HEK293 (cell line): ENCODE measurements around the gene LPCAT4.

Experiments
- BCL11A ChIP-seq: fragments of 450-650 bp; formaldehyde crosslinking; IDR thresholded peaks from 2 replicates; pipeline ENCODE4 v1.5.1; 2016; ENCODE audit warnings: low read depth, missing biosample characterization, missing genetic modification characterization
- BCL11B ChIP-seq: fragments of 450-650 bp; formaldehyde crosslinking; IDR thresholded peaks from 2 replicates; pipeline ENCODE4 v1.5.1; 2016; ENCODE audit warnings: low read depth, missing biosample characterization, missing genetic modification characterization
- GLIS1 ChIP-seq: fragments of 450-650 bp; formaldehyde crosslinking; IDR thresholded peaks from 2 replicates; pipeline ENCODE4 v1.5.1; 2016; ENCODE audit warnings: missing biosample characterization, missing genetic modification characterization
- KLF1 ChIP-seq: fragments of 450-650 bp; formaldehyde crosslinking; IDR thresholded peaks from 2 replicates; pipeline ENCODE4 v1.5.1; 2016; ENCODE audit warnings: missing biosample characterization, missing genetic modification characterization
- KLF7 ChIP-seq: fragments of 450-650 bp; formaldehyde crosslinking; IDR thresholded peaks from 2 replicates; pipeline ENCODE4 v1.5.1; 2016; ENCODE audit warnings: missing biosample characterization, missing genetic modification characterization, borderline replicate concordance
- SCRT1 ChIP-seq: fragments of 450-650 bp; formaldehyde crosslinking; IDR thresholded peaks from 2 replicates; pipeline ENCODE4 v1.5.1; 2016; ENCODE audit warnings: missing biosample characterization, missing genetic modification characterization, borderline replicate concordance
- TRIM28 ChIP-seq: IDR thresholded peaks from 2 replicates; pipeline ENCODE4 v1.6.1; 2011; ENCODE audit warnings: low read length, control low read depth, borderline replicate concordance
- ZBTB48 ChIP-seq: fragments of 450-650 bp; formaldehyde crosslinking; IDR thresholded peaks from 2 replicates; pipeline ENCODE4 v1.5.1; 2016; ENCODE audit warnings: missing biosample characterization, missing genetic modification characterization
- ZBTB7A ChIP-seq: fragments of 450-650 bp; formaldehyde crosslinking; IDR thresholded peaks from 2 replicates; pipeline ENCODE4 v1.5.1; 2016; ENCODE audit warnings: low read depth, missing biosample characterization, missing genetic modification characterization
- ZNF155 ChIP-seq: fragments of 450-650 bp; formaldehyde crosslinking; IDR thresholded peaks from 2 replicates; pipeline ENCODE4 v1.5.1; 2016; ENCODE audit warnings: missing biosample characterization, missing genetic modification characterization
- ZNF223 ChIP-seq: fragments of 450-650 bp; formaldehyde crosslinking; IDR thresholded peaks from 2 replicates; pipeline ENCODE4 v1.5.1; 2016; ENCODE audit warnings: missing biosample characterization, missing genetic modification characterization
- ZNF335 ChIP-seq: fragments of 450-650 bp; formaldehyde crosslinking; conservative IDR thresholded peaks from 2 replicates; pipeline ENCODE4 v1.5.1; 2016; ENCODE audit warnings: missing biosample characterization, missing genetic modification characterization
- ZNF366 ChIP-seq: fragments of 450-650 bp; formaldehyde crosslinking; conservative IDR thresholded peaks from 2 replicates; pipeline ENCODE4 v1.5.1; 2016; ENCODE audit warnings: missing biosample characterization, missing genetic modification characterization
- ZNF426 ChIP-seq: fragments of 450-650 bp; formaldehyde crosslinking; IDR thresholded peaks from 2 replicates; pipeline ENCODE4 v1.5.1; 2017; ENCODE audit warnings: missing biosample characterization, missing genetic modification characterization, mild to moderate bottlenecking, inconsistent platforms, moderate library complexity
- ZNF433 ChIP-seq: fragments of 450-650 bp; formaldehyde crosslinking; IDR thresholded peaks from 2 replicates; pipeline ENCODE4 v1.5.1; 2016; ENCODE audit warnings: missing biosample characterization, missing genetic modification characterization, low read depth
- ZNF596 ChIP-seq: fragments of 450-650 bp; IDR thresholded peaks from 2 replicates; pipeline ENCODE4 v1.5.0; 2018; ENCODE audit warnings: missing biosample characterization, mild to moderate bottlenecking, missing genetic modification characterization, moderate library complexity
- ZNF610 ChIP-seq: fragments of 450-650 bp; formaldehyde crosslinking; IDR thresholded peaks from 2 replicates; pipeline ENCODE4 v1.5.1; 2016; ENCODE audit warnings: missing biosample characterization, missing genetic modification characterization, borderline replicate concordance
- ZNF677 ChIP-seq: fragments of 450-650 bp; IDR thresholded peaks from 2 replicates; pipeline ENCODE4 v1.5.0; 2018; ENCODE audit warnings: missing biosample characterization, mild to moderate bottlenecking, missing genetic modification characterization, moderate library complexity
- ZNF704 ChIP-seq: fragments of 450-650 bp; formaldehyde crosslinking; IDR thresholded peaks from 2 replicates; pipeline ENCODE4 v1.5.1; 2016; ENCODE audit warnings: missing biosample characterization, missing genetic modification characterization
- ZNF707 ChIP-seq: fragments of 450-650 bp; formaldehyde crosslinking; IDR thresholded peaks from 2 replicates; pipeline ENCODE4 v1.5.1; 2016; ENCODE audit warnings: missing biosample characterization, missing genetic modification characterization
- ZNF785 ChIP-seq: fragments of 450-650 bp; formaldehyde crosslinking; IDR thresholded peaks from 2 replicates; pipeline ENCODE4 v1.5.1; 2016; ENCODE audit warnings: missing biosample characterization, missing genetic modification characterization
- TF ChIP-seq, protein P1 (sequence below): fragments of 450-650 bp; formaldehyde crosslinking; IDR thresholded peaks from 2 replicates; pipeline ENCODE4 v1.5.1; 2017; ENCODE audit warnings: missing biosample characterization, missing genetic modification characterization
- TF ChIP-seq, protein P2 (sequence below): fragments of 450-650 bp; formaldehyde crosslinking; IDR thresholded peaks from 2 replicates; pipeline ENCODE4 v1.5.1; 2016; ENCODE audit warnings: missing biosample characterization, missing genetic modification characterization, borderline replicate concordance
- TF ChIP-seq, protein P3 (sequence below): fragments of 450-650 bp; formaldehyde crosslinking; IDR thresholded peaks from 2 replicates; pipeline ENCODE4 v1.5.1; 2016; ENCODE audit warnings: missing biosample characterization, missing genetic modification characterization, low read depth
- TF ChIP-seq, protein P4 (sequence below): fragments of 450-650 bp; formaldehyde crosslinking; IDR thresholded peaks from 2 replicates; pipeline ENCODE4 v1.5.1; 2016; ENCODE audit warnings: missing biosample characterization, missing genetic modification characterization

LPCAT4 gene

GRCh38 chr15:34366271-34367065 lies 528 bp downstream of the LPCAT4 start (continued):
- TF ChIP-seq, protein P1, sequence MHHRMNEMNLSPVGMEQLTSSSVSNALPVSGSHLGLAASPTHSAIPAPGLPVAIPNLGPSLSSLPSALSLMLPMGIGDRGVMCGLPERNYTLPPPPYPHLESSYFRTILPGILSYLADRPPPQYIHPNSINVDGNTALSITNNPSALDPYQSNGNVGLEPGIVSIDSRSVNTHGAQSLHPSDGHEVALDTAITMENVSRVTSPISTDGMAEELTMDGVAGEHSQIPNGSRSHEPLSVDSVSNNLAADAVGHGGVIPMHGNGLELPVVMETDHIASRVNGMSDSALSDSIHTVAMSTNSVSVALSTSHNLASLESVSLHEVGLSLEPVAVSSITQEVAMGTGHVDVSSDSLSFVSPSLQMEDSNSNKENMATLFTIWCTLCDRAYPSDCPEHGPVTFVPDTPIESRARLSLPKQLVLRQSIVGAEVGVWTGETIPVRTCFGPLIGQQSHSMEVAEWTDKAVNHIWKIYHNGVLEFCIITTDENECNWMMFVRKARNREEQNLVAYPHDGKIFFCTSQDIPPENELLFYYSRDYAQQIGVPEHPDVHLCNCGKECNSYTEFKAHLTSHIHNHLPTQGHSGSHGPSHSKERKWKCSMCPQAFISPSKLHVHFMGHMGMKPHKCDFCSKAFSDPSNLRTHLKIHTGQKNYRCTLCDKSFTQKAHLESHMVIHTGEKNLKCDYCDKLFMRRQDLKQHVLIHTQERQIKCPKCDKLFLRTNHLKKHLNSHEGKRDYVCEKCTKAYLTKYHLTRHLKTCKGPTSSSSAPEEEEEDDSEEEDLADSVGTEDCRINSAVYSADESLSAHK (tag by site-specific recombination), result no peak
- TF ChIP-seq SCRT1 (tag by site-specific recombination) (no peak), ZBTB48 (tag by site-specific recombination) (no peak; the same call in 1 of the 2 replicates), ZNF704 (no peak), BCL11A (tag by site-specific recombination) (no peak), KLF7 (tag by site-specific recombination) (no peak), ZBTB7A (tag by site-specific recombination) (no peak), GLIS1 (tag by site-specific recombination) (peak; percentile 91), ZNF596 (tag by site-specific recombination) (no peak), ZNF677 (tag by site-specific recombination) (no peak), KLF1 (tag by site-specific recombination) (peak; percentile 46; the same call in 1 of the 2 replicates), BCL11B (tag by site-specific recombination) (no peak), ZNF335 (tag by site-specific recombination) (no peak; the same call in none of the 2 replicates), ZNF610 (tag by site-specific recombination) (no peak), ZNF366 (tag by site-specific recombination) (no peak), ZNF426 (tag by site-specific recombination) (no peak), ZNF785 (tag by site-specific recombination) (no peak), ZNF155 (tag by site-specific recombination) (no peak), TRIM28 (no peak), ZNF433 (tag by site-specific recombination) (no peak), ZNF707 (tag by site-specific recombination) (no peak), ZNF223 (tag by site-specific recombination) (no peak)
- TF ChIP-seq, protein P2, sequence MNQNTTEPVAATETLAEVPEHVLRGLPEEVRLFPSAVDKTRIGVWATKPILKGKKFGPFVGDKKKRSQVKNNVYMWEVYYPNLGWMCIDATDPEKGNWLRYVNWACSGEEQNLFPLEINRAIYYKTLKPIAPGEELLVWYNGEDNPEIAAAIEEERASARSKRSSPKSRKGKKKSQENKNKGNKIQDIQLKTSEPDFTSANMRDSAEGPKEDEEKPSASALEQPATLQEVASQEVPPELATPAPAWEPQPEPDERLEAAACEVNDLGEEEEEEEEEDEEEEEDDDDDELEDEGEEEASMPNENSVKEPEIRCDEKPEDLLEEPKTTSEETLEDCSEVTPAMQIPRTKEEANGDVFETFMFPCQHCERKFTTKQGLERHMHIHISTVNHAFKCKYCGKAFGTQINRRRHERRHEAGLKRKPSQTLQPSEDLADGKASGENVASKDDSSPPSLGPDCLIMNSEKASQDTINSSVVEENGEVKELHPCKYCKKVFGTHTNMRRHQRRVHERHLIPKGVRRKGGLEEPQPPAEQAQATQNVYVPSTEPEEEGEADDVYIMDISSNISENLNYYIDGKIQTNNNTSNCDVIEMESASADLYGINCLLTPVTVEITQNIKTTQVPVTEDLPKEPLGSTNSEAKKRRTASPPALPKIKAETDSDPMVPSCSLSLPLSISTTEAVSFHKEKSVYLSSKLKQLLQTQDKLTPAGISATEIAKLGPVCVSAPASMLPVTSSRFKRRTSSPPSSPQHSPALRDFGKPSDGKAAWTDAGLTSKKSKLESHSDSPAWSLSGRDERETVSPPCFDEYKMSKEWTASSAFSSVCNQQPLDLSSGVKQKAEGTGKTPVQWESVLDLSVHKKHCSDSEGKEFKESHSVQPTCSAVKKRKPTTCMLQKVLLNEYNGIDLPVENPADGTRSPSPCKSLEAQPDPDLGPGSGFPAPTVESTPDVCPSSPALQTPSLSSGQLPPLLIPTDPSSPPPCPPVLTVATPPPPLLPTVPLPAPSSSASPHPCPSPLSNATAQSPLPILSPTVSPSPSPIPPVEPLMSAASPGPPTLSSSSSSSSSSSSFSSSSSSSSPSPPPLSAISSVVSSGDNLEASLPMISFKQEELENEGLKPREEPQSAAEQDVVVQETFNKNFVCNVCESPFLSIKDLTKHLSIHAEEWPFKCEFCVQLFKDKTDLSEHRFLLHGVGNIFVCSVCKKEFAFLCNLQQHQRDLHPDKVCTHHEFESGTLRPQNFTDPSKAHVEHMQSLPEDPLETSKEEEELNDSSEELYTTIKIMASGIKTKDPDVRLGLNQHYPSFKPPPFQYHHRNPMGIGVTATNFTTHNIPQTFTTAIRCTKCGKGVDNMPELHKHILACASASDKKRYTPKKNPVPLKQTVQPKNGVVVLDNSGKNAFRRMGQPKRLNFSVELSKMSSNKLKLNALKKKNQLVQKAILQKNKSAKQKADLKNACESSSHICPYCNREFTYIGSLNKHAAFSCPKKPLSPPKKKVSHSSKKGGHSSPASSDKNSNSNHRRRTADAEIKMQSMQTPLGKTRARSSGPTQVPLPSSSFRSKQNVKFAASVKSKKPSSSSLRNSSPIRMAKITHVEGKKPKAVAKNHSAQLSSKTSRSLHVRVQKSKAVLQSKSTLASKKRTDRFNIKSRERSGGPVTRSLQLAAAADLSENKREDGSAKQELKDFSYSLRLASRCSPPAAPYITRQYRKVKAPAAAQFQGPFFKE, result no peak
- TF ChIP-seq, protein P3, sequence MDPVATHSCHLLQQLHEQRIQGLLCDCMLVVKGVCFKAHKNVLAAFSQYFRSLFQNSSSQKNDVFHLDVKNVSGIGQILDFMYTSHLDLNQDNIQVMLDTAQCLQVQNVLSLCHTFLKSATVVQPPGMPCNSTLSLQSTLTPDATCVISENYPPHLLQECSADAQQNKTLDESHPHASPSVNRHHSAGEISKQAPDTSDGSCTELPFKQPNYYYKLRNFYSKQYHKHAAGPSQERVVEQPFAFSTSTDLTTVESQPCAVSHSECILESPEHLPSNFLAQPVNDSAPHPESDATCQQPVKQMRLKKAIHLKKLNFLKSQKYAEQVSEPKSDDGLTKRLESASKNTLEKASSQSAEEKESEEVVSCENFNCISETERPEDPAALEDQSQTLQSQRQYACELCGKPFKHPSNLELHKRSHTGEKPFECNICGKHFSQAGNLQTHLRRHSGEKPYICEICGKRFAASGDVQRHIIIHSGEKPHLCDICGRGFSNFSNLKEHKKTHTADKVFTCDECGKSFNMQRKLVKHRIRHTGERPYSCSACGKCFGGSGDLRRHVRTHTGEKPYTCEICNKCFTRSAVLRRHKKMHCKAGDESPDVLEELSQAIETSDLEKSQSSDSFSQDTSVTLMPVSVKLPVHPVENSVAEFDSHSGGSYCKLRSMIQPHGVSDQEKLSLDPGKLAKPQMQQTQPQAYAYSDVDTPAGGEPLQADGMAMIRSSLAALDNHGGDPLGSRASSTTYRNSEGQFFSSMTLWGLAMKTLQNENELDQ (tag by site-specific recombination), result no peak
- TF ChIP-seq, protein P4, sequence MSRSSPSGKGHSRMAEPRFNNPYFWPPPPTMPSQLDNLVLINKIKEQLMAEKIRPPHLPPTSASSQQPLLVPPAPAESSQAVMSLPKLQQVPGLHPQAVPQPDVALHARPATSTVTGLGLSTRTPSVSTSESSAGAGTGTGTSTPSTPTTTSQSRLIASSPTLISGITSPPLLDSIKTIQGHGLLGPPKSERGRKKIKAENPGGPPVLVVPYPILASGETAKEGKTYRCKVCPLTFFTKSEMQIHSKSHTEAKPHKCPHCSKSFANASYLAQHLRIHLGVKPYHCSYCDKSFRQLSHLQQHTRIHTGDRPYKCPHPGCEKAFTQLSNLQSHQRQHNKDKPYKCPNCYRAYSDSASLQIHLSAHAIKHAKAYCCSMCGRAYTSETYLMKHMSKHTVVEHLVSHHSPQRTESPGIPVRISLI, result no peak
